Adipocyte (in vitro differentiated cells): ENCODE measurements around the gene SLC25A20.
A peak's percentile ranks its signal among the peaks of the same experiment; 100 is the strongest.
"Not testable (repeated sequence)": the region's sequence is repeated elsewhere in the genome, so short reads cannot be mapped to it uniquely, and the experiment has no call there.

Experiments
- DNase-seq: peaks from one replicate; pipeline ENCODE4 v3.0.0-alpha.2; 2015; ENCODE audit warnings: low read depth
- H3K27me3 ChIP-seq: replicated peaks from 2 replicates; pipeline ENCODE4 v1.7.0; 2013; ENCODE audit warnings: mild to moderate bottlenecking, low read length, moderate library complexity; ENCODE audit not compliant: control insufficient read depth, insufficient read depth
- H3K36me3 ChIP-seq: 2 replicates; pipeline ENCODE4 v1.7.0; 2013; ENCODE audit warnings: low read length, mild to moderate bottlenecking, moderate library complexity; ENCODE audit not compliant: control insufficient read depth, insufficient read depth, severe bottlenecking
- H3K4me1 ChIP-seq: 2 replicates; pipeline ENCODE4 v1.7.0; 2013; ENCODE audit warnings: mild to moderate bottlenecking, low read length, moderate library complexity; ENCODE audit not compliant: control insufficient read depth, insufficient read depth
- H3K4me3 ChIP-seq: 2 replicates; pipeline ENCODE4 v1.7.0; 2013; ENCODE audit warnings: mild to moderate bottlenecking, low read length, moderate library complexity
- H3K9ac ChIP-seq: 2 replicates; pipeline ENCODE4 v1.7.0; 2013; ENCODE audit warnings: mild to moderate bottlenecking, low read length, moderate library complexity
- H3K9me3 ChIP-seq: 2 replicates; pipeline ENCODE4 v1.7.0; 2013; ENCODE audit warnings: mild to moderate bottlenecking, low read length, moderate library complexity; ENCODE audit not compliant: control insufficient read depth

Gene SLC25A20

DNA sequence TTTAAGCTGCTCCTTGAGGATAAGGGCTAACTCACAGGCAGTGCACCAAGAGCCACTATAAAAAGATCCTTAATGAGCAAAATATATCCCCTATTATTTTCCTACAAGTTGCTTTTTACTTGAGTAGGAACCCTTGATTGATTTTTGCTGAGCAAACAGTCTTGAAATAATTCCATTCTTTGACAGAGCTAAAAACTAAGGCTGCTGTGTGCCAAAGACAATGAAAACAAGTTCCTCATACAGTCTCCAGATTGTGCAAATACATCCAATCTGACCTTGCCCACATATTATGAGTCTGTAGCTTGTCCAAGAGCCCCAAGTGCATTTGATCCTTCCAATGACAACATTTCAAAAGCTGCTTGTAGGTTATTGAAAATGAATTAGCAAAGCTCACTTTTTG, 66.0 kb downstream of the SLC25A20 start:
- Histone ChIP-seq H3K4me3 (peak overlapping the region; percentile 40), H3K9me3 (no peaks in the 10 kb centered on the region), H3K4me1 (peaks cover 27% of the 10 kb centered on the region), H3K9ac (peak overlapping the region; percentile 56), H3K27me3 (no peaks in the 10 kb centered on the region), H3K36me3 (peaks cover 10% of the 10 kb centered on the region)
- DNase-seq, result peak; percentile 32

DNA sequence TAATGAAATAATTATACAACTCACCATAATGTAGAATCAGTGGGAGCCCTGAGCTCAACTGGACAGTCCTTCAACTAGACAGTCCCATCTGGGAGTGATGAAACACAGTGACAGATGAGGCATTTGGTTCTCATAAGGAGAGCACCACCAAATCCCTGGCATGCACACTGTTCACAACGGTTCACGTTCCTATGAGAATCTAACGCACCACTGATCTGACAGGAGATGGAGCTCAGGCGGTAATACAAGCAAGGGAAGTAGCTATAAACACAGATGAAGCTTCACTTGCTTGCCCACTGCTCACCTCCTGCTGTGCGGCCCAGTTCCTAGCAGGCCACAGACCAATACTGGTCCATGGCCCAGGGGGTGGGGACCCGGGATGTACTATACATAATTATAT, 68.0 kb downstream of the SLC25A20 start:
- Histone ChIP-seq H3K9ac (no peak overlapping the region), H3K9me3 (no peaks in the 10 kb centered on the region), H3K4me3 (no peak overlapping the region), H3K27me3 (no peaks in the 10 kb centered on the region), H3K36me3 (peaks cover 7% of the 10 kb centered on the region), H3K4me1 (peaks cover 46% of the 10 kb centered on the region)
- DNase-seq, result no peak

DNA sequence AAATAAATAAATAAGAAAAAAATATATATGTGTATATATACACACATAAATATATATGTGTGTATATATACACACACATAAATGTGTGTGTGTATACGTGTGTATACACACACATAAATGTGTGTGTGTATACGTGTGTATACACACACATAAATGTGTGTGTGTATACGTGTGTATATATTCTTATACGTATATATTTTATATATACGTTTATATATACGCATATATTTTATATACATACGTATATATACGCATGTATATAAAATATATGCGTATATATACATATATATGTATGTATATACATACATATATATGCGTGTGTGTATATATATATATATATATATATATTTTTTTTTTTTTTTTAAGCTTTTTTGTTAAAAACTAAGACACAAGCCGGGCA, 69.2 kb downstream of the SLC25A20 start:
- H3K27me3 ChIP-seq, H3K36me3 ChIP-seq, H3K9me3 ChIP-seq, H3K4me3 ChIP-seq, DNase-seq, H3K9ac ChIP-seq: not testable (repeated sequence)
- H3K4me1 ChIP-seq, result peaks cover 47% of the 10 kb centered on the region

DNA sequence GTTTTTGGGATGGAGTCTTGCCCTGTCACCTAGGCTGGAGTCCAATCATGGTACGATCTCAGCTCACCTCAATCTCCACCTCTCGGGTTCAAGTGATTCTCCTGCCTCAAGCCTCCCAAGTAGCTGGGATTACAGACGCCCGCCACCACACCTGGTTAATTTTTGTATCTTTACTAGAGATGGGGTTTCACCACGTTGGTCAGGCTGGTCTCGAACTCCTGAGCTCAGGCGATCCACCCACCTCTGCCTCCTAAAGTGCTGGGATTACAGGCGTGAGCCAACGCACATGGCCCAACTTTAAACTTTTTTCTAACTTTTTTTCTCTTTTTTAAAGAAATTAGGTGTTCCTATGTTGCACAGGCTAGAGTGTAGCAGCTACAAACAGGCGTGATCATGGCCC, 70.8 kb downstream of the SLC25A20 start:
- not testable (repeated sequence) for H3K36me3 ChIP-seq, H3K9ac ChIP-seq, H3K27me3 ChIP-seq, H3K9me3 ChIP-seq, DNase-seq, H3K4me3 ChIP-seq
- peaks cover 43% of the 10 kb centered on the region for H3K4me1 ChIP-seq

DNA sequence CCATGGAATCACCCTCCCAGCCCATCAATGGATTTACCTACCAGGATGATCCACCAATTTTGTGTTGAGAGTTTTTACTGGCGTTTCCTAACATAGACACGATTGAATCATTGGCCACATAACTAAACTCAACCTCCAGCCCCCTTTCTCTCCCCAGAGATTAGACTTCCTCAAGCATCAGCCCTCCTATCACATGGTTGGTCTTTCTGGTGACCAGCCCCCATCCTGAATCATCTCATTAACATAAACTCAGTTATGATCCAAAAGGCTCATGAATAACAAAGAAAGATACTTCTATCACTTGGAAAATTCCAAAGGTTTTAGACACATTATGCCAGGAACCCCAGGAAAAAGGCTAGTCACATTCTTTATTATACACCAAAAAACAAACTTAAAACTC, 72.2 kb downstream of the SLC25A20 start:
- DNase-seq, result peak; percentile 63
- peaks cover 31% of the 10 kb centered on the region for H3K4me1 ChIP-seq
- peaks cover 4% of the 10 kb centered on the region for H3K36me3 ChIP-seq
- no peaks in the 10 kb centered on the region for H3K27me3 ChIP-seq
- no peaks in the 10 kb centered on the region for H3K9me3 ChIP-seq
- no peak overlapping the region for H3K4me3 ChIP-seq
- H3K9ac ChIP-seq, result no peak overlapping the region

DNA sequence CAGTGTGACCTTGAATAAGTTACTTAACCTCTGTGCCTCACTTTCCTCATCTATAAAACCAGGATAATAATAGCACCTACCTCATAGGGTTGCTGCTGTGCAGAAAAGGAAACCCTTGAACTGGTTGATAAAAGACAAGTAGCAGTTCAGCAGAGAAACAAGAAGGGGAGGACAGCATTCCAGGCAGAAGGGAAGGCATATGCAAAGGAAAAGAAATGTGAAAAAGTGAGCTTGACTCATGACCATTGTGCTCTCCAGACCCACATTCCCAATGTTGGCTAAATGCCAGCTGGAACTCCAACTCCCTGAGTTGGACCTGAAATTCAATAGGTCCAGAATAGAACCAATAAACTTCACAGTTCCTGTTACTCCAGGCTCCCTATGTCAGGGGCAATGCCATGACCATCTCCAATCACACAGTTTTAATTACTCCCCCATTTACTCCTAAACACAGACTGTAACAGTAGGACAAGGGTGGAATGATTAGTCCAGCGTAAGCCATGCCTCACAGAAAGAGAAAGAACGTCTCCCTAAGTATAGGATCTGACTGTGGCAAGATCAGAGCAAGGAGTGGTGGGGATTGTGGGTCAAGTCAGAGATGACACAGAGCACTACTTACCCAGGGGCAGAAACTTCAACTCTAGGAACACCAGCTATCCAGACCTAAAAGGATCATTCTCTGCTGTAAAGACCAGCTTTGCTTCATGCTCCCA, 77.9 kb downstream of the SLC25A20 start:
- Histone ChIP-seq H3K36me3 (peaks cover 4% of the 10 kb centered on the region), H3K27me3 (no peaks in the 10 kb centered on the region), H3K4me3 (no peak overlapping the region), H3K4me1 (peaks cover 18% of the 10 kb centered on the region), H3K9ac (no peak overlapping the region), H3K9me3 (no peaks in the 10 kb centered on the region)
- peak; percentile 28 for DNase-seq

DNA sequence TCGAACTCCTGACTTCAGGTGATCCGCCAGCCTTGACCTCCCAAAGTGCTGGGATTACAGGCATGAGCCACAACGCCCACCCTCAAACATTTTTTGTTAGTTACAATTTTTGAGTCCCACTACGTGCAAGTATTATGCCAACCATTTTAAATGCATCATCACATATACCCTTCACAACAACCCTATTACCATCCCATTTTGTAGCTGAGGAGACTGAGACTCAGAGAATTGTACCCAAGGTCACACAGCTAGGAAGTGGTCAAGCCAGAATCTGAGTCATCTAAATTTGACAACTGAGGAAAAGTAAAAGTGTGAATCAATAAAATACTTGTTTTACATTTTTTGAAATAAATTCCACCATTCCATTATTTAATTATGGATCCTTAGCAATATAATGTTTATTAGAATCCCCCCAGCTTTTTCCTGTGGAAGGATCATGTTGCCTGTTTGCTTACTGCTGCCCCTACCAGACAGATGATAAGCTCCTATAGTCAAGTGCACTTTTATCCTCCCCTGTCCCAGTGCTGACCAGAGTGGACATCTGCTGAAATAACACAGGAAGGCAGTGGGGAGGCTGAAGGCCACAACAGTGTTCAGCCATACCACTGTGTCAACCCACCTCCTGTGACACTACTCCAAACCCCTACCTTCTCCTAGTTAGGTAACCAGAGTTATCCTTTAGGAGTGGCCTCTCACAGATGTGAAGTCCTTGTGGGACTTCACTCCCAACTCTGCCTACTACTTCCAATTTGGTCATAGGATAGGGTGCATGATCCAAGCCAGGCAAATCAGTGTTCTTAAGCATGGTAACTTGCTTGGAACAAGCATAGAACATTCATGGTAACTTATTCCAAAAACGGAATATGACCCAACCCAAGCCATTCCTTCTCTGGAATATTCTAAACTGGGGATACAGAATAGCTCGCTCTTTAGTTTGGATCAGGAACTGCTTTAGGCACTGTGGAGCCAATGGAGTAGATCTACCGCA, 79.2 kb downstream of the SLC25A20 start:
- Histone ChIP-seq H3K36me3 (peaks cover 4% of the 10 kb centered on the region), H3K9me3 (no peaks in the 10 kb centered on the region), H3K4me3 (no peak overlapping the region), H3K4me1 (peaks cover 16% of the 10 kb centered on the region), H3K9ac (no peak overlapping the region), H3K27me3 (no peaks in the 10 kb centered on the region)
- no peak for DNase-seq

DNA sequence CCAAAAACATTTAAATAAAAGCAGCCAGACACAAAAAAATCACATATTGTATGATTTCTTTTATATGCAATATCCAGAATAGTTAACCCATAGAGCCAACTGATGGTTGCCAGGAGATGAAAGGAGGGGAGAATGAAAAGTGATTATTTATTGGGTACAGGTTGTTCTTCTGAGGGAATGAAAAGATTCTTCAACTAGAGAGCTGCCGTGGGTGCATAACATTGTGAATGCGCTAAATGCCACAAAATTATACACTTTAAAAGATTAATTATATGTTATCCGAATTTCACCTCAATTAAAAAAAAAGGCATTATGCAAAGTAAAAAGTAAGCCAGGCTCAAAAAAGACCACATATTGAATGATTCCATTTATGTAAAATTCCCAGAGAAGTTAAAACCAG, 87.2 kb downstream of the SLC25A20 start:
- Histone ChIP-seq H3K9ac (no peak overlapping the region), H3K9me3 (no peaks in the 10 kb centered on the region), H3K4me1 (no peaks in the 10 kb centered on the region), H3K36me3 (no peaks in the 10 kb centered on the region), H3K27me3 (no peaks in the 10 kb centered on the region), H3K4me3 (no peak overlapping the region)
- no peak for DNase-seq
